HEK293T (cell line): ENCODE results near the gene GCNA.

Experiments used
- BHLHE40 ChIP-seq: fragments of 450-650 bp; IDR thresholded peaks from 2 replicates; pipeline ENCODE4 v1.6.1; 2016; ENCODE audit warnings: mild to moderate bottlenecking, moderate library complexity, borderline replicate concordance
- ELF4 ChIP-seq: fragments of 450-650 bp; IDR thresholded peaks from 2 replicates; pipeline ENCODE4 v1.6.1; 2017; ENCODE audit warnings: antibody characterized with exemption
- FOXA1 ChIP-seq: fragments of 450-650 bp; IDR thresholded peaks from 2 replicates; pipeline ENCODE4 v1.6.1; 2016; ENCODE audit warnings: mild to moderate bottlenecking
- FOXK2 ChIP-seq: fragments of 450-650 bp; IDR thresholded peaks from 2 replicates; pipeline ENCODE4 v1.6.1; 2016; ENCODE audit warnings: mild to moderate bottlenecking
- LEF1 ChIP-seq: fragments of 450-650 bp; IDR thresholded peaks from 2 replicates; pipeline ENCODE4 v1.6.1; 2017; ENCODE audit warnings: mild to moderate bottlenecking, borderline replicate concordance
- PKNOX1 ChIP-seq: fragments of 450-650 bp; IDR thresholded peaks from 2 replicates; pipeline ENCODE4 v1.6.1; 2016
- SUZ12 ChIP-seq: fragments of 450-650 bp; IDR thresholded peaks from 2 replicates; pipeline ENCODE4 v1.6.1; 2016; ENCODE audit warnings: mild to moderate bottlenecking
- ZNF384 ChIP-seq: fragments of 450-650 bp; IDR thresholded peaks from 2 replicates; pipeline ENCODE4 v1.6.1; 2016

- no peak for TF ChIP-seq SUZ12
- no peak for TF ChIP-seq BHLHE40
- no peak for TF ChIP-seq PKNOX1
- no peak for TF ChIP-seq LEF1
- TF ChIP-seq FOXK2: no peak
- TF ChIP-seq FOXA1: no peak
- no peak for TF ChIP-seq ELF4
- no peak for TF ChIP-seq ZNF384
These were observed 81.1 kb downstream of the GCNA start for GRCh38 chrX:71659342-71659741.
